RWPE2 (cell line): Measurements from ENCODE around the gene NKAPD1.
A peak's percentile ranks its signal among the peaks of the same experiment; 100 is the strongest.

Source experiments
- ATAC-seq: fragments of 200-7000 bp; cut with Tn5 transposase; 3 replicates; pipeline ENCODE4 v1.9.1; 2021; ENCODE audit warnings: low read depth
- DNase-seq: peaks from one replicate; pipeline ENCODE4 v3.0.0-alpha.2; 2020; ENCODE audit warnings: low spot score
- H3K27ac ChIP-seq: fragments of 450-650 bp; 2 replicates; pipeline ENCODE4 v1.5.1; 2017; ENCODE audit warnings: mild to moderate bottlenecking; ENCODE audit not compliant: poor library complexity, severe bottlenecking
- H3K27me3 ChIP-seq: fragments of 250-450 bp; sonication (Bioruptor Pico); 2 replicates; pipeline ENCODE4 v1.5.1; 2021; ENCODE audit warnings: mild to moderate bottlenecking, moderate library complexity; ENCODE audit not compliant: insufficient read depth, poor library complexity, severe bottlenecking
- H3K36me3 ChIP-seq: fragments of 250-450 bp; sonication (Bioruptor Pico); 2 replicates; pipeline ENCODE4 v1.5.1; 2020; ENCODE audit warnings: low read depth, mild to moderate bottlenecking, moderate library complexity
- H3K4me1 ChIP-seq: fragments of 250-450 bp; sonication (Bioruptor Pico); 2 replicates; pipeline ENCODE4 v1.5.1; 2021; ENCODE audit warnings: mild to moderate bottlenecking, moderate library complexity; ENCODE audit not compliant: insufficient read depth, poor library complexity, severe bottlenecking
- H3K4me3 ChIP-seq: fragments of 250-450 bp; sonication (Bioruptor Pico); 2 replicates; pipeline ENCODE4 v1.5.1; 2021; ENCODE audit warnings: mild to moderate bottlenecking, moderate library complexity; ENCODE audit not compliant: severe bottlenecking
- H3K9me3 ChIP-seq: fragments of 250-450 bp; sonication (Bioruptor Pico); 2 replicates; pipeline ENCODE4 v1.5.1; 2021; ENCODE audit warnings: mild to moderate bottlenecking, moderate library complexity; ENCODE audit not compliant: severe bottlenecking
- CTCF ChIP-seq: fragments of 450-650 bp; IDR thresholded peaks from one replicate; pipeline ENCODE4 v1.5.1; 2017; ENCODE audit warnings: mild to moderate bottlenecking, moderate library complexity; ENCODE audit not compliant: poor library complexity, severe bottlenecking

NKAPD1 gene

GRCh38 chr11:112057170-112057569 is 16.9 kb upstream of the NKAPD1 start:
- DNase-seq, result no peak
- peaks cover 78% of the 10 kb centered on the region for H3K36me3 ChIP-seq

GRCh38 chr11:112058103-112058502 is 16.0 kb upstream of the NKAPD1 start:
- TF ChIP-seq CTCF, result no peak
- H3K27me3 ChIP-seq, result no peaks in the 10 kb centered on the region
- H3K4me3 ChIP-seq, result no peak overlapping the region
- H3K27ac ChIP-seq, result no peak overlapping the region
- DNase-seq (no peak), ATAC-seq (no peak)
- no peaks in the 10 kb centered on the region for H3K9me3 ChIP-seq
- peaks cover 78% of the 10 kb centered on the region for H3K36me3 ChIP-seq
- no peaks in the 10 kb centered on the region for H3K4me1 ChIP-seq

More at GRCh38 chr11:112057170-112057569, 16.9 kb upstream of the NKAPD1 start:
- no peak for ATAC-seq
- Histone ChIP-seq H3K27ac (no peak overlapping the region), H3K27me3 (no peaks in the 10 kb centered on the region), H3K4me3 (no peak overlapping the region), H3K9me3 (no peaks in the 10 kb centered on the region), H3K4me1 (no peaks in the 10 kb centered on the region)
- no peak for TF ChIP-seq CTCF

- Histone ChIP-seq H3K4me1 (no peaks in the 10 kb centered on the region), H3K9me3 (no peaks in the 10 kb centered on the region), H3K4me3 (no peak overlapping the region), H3K27me3 (no peaks in the 10 kb centered on the region), H3K27ac (no peak overlapping the region), H3K36me3 (peaks cover 53% of the 10 kb centered on the region)
- TF ChIP-seq CTCF, result no peak
- no peak for ATAC-seq
- no peak for DNase-seq
These were observed 11.2 kb upstream of the NKAPD1 start for GRCh38 chr11:112062923-112063322.

GRCh38 chr11:112082729-112083128 is 8.6 kb downstream of the NKAPD1 start:
- Histone ChIP-seq H3K4me1 (peaks cover 3% of the 10 kb centered on the region), H3K36me3 (peaks cover 79% of the 10 kb centered on the region), H3K9me3 (no peaks in the 10 kb centered on the region), H3K4me3 (no peak overlapping the region), H3K27me3 (no peaks in the 10 kb centered on the region), H3K27ac (no peak overlapping the region)
- DNase-seq (no peak), ATAC-seq (no peak)
- no peak for TF ChIP-seq CTCF

DNA sequence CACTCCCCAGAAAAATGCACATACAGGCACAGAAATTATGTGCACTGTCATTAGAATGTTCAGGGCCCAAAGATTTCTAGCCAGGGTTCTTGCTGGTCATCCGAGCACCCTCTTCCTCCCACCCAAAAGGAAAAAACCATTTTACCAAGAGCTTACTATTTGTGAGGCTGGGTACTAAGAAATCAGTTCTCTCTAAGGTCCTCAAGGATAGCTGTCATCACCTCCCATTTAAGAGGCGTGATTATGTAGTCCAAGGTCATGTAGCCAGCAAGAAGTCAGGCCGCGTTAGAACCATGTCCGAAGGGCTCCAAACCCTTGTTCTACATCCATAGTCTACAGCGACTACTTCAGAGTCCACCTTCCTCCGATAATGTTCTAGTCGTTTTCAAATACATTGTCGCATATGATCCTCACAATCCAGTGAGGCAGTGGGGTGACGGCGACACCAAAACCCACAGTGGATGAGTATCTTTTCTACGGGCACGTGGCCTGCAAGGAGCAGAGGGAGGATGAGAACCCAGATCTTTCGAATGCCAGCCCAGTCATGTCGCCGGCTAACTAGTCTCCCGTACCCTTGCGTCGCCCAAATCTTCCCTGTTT is 11.8 kb downstream of the NKAPD1 start:
- H3K36me3 ChIP-seq, result peaks cover 80% of the 10 kb centered on the region
- H3K4me3 ChIP-seq, result peak overlapping the region; percentile 55
- H3K9me3 ChIP-seq, result no peaks in the 10 kb centered on the region
- ATAC-seq (peak; percentile 24), DNase-seq (no peak)
- H3K27me3 ChIP-seq, result no peaks in the 10 kb centered on the region
- peak overlapping the region; percentile 17 for H3K27ac ChIP-seq
- peaks cover 4% of the 10 kb centered on the region for H3K4me1 ChIP-seq
- TF ChIP-seq CTCF, result no peak
